Mucosa of descending colon (tissue), 3 donors: ENCODE data around the gene TMEM41A. TPM values are rescaled to one million over a fixed set of nuclear protein-coding genes. Genes with fewer than 3 reads are reported as not detected.

Experiments used
- ATAC-seq: fragments of 200-7000 bp; cut with Tn5 transposase; one replicate; pipeline ENCODE4 v1.9.1; 2020; ENCODE audit warnings: mild to moderate bottlenecking, moderate library complexity
- DNase-seq, 3 donors: peaks; one replicate each; pipeline ENCODE4 v3.0.0-alpha.2; 2020
- H3K36me3 ChIP-seq: fragments of 200-600 bp; one replicate; pipeline ENCODE4 v1.8.0; 2021; ENCODE audit warnings: low read depth, mild to moderate bottlenecking
- H3K4me1 ChIP-seq: fragments of 200-600 bp; one replicate; pipeline ENCODE4 v1.8.0; 2021; ENCODE audit warnings: low read depth, mild to moderate bottlenecking
- H3K4me3 ChIP-seq: fragments of 200-600 bp; one replicate; pipeline ENCODE4 v1.8.0; 2021; ENCODE audit warnings: mild to moderate bottlenecking
- H3K9me3 ChIP-seq: fragments of 200-600 bp; one replicate; pipeline ENCODE4 v1.8.0; 2021; ENCODE audit warnings: mild to moderate bottlenecking
- intact Hi-C, 2 donors: fragments of 100-400 bp; cut with DNase I in 1 of 2; cut with micrococcal nuclease in 1 of 2; formaldehyde crosslinking; loops; one replicate each; pipeline versions ENCODE4 v1.11.0 to v1.11.1; 2022; cut with DNase I, micrococcal nuclease
- total RNA-seq, 3 donors: library from RNA; stranded (reverse); fragmentation: NEBNext Ultra II Directional in 2 of 3; extraction: Animal tissue kit (Norgen Biotek cat#: 25700) in 2 of 3; gene quantifications; one replicate each; pipeline versions ENCODE4 v1.2.1 to v1.2.4, GENCODE V29; 2021 to 2023
- TF ChIP-seq, protein P1 (sequence below): fragments of 200-600 bp; IDR thresholded peaks from one replicate; pipeline ENCODE4 v1.8.0; 2022; ENCODE audit warnings: antibody characterized with exemption, mild to moderate bottlenecking
- donor health status: DM: no; HTN: no; CAD: no; lungs with moderate emphysema.
- donor health status: DM: no; HTN: no; CAD: no.
- donor health status: DM: no; HTN: yes; CAD: no.

TMEM41A gene
- total RNA-seq, 3 donors from 2014 or later, result 13.1 to 14.4 (median 14.4) TPM

DNA sequence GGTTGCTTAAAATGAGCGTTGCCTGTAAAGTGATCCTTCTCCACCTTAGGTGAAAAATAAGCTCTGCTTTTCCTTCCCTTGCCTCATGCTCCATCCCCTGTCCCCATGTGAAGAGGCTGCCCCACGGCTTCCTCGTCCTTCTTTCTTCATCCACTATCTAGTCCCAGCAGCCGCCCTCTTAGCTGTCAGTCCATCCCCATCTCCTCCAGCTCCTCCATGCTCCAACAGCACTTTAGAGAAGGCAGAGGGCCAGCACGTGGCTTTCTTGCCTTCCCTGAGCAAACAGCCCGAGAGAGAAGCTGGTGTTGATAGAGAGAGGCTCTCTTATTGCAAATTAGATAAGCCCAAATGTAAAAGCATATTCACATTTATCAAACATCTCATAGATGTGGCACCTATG, 9.0 kb upstream of the TMEM41A start:
- Histone ChIP-seq H3K9me3 (no peaks in the 10 kb centered on the region), H3K4me1 (no peaks in the 10 kb centered on the region), H3K36me3 (no peaks in the 10 kb centered on the region), H3K4me3 (no peak overlapping the region)
- intact Hi-C loops, result no loop called here
- no peak for DNase-seq
- TF ChIP-seq, protein P1, sequence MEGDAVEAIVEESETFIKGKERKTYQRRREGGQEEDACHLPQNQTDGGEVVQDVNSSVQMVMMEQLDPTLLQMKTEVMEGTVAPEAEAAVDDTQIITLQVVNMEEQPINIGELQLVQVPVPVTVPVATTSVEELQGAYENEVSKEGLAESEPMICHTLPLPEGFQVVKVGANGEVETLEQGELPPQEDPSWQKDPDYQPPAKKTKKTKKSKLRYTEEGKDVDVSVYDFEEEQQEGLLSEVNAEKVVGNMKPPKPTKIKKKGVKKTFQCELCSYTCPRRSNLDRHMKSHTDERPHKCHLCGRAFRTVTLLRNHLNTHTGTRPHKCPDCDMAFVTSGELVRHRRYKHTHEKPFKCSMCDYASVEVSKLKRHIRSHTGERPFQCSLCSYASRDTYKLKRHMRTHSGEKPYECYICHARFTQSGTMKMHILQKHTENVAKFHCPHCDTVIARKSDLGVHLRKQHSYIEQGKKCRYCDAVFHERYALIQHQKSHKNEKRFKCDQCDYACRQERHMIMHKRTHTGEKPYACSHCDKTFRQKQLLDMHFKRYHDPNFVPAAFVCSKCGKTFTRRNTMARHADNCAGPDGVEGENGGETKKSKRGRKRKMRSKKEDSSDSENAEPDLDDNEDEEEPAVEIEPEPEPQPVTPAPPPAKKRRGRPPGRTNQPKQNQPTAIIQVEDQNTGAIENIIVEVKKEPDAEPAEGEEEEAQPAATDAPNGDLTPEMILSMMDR, result no peak
- no peak for ATAC-seq

DNA sequence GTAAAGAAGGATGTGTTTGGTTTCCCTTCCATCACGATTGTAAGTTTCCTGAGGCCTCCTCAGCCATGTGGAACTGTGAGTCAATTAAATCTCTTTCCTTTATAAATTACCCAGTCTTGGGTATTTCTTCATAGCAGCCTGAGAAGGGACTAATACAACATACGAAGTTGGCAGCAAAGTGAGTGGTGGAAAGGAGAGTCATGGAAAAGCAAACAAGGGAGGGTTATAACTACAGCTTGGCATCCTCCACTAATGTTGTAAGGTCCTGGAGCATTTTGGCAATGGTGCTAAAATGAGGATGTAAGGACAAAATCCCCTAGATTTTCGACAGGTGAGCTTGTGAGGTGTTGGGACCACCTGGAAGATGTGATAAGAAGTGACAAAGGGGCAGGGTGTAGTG, 5.8 kb upstream of the TMEM41A start:
- Histone ChIP-seq H3K4me3 (no peak overlapping the region), H3K9me3 (no peaks in the 10 kb centered on the region), H3K36me3 (no peaks in the 10 kb centered on the region), H3K4me1 (no peaks in the 10 kb centered on the region)
- intact Hi-C loops, result no loop called here
- TF ChIP-seq, protein P1, result no peak
- ATAC-seq (peak; percentile 65), DNase-seq (no peak)

DNA sequence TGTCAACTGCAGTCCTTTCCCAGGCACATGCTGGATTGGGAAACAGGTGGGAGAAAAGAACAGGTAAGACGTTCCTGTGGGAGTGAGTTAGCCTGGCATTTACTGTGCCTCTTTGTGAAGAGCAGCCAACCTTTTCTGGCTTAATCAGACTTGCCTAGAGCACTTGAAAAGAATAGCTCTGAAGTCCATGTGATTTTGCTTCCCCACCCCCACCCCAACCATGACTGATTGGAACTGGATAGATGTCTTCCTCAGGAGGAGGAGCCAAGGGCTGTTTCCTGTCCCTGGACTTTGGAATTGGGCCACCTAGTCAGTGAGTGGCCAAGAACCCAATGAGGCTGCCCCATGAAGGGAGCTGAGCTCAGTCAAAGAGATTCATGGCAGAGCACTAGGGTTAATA, 4.7 kb upstream of the TMEM41A start:
- intact Hi-C loops, result no loop called here
- DNase-seq, result peak in 2 of 3 donors; percentile 35 to 37

DNA sequence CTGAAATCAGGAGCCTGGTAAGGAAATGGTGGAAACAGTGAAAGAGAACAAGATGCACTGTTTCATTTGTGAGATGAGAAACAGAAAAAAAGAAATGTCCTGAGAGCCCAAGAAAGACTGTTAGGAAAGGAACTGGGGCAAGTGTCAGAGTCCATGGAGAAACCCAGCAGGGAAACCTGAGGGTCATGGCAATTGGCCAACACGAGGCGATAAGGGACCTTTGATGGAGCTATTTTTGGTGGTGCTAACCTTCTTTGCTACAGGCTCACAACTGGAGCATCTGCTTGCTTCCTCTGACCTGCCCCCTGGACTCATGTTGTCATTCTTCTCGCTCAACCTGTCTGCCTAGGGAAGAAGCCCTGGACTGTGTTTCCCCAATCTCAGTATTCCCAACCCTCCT, 4.2 kb upstream of the TMEM41A start:
- TF ChIP-seq, protein P1, result no peak
- no peaks in the 10 kb centered on the region for H3K36me3 ChIP-seq
- no peaks in the 10 kb centered on the region for H3K9me3 ChIP-seq
- no peaks in the 10 kb centered on the region for H3K4me1 ChIP-seq
- intact Hi-C loops, result no loop called here
- no peak overlapping the region for H3K4me3 ChIP-seq
- ATAC-seq (no peak), DNase-seq (no peak)

More for the DNA sequence above, 4.7 kb upstream of the TMEM41A start:
- TF ChIP-seq, protein P1, result no peak
- ATAC-seq, result peak; percentile 35
- H3K36me3 ChIP-seq, result no peaks in the 10 kb centered on the region
- no peaks in the 10 kb centered on the region for H3K9me3 ChIP-seq
- H3K4me3 ChIP-seq, result no peak overlapping the region
- H3K4me1 ChIP-seq, result no peaks in the 10 kb centered on the region

DNA sequence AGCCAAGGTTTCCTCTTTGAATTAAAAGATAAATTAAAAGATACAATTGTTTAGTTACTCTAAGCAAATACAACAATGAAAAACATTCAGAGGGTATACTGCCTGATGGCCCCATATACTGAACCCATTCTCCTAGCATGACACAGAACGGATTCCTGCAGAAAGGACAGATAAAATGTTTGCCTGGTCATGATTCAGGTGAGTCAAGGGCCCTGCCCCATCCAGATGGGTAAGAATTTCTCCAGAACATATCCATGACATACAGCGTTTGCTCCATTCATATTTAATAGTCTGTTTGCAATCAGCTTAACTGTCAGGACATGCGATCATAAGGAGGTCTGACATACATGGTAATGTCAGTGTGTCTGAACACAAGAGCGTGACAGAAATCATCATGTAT, 8.6 kb downstream of the TMEM41A start:
- intact Hi-C loops, result no loop called here
- TF ChIP-seq, protein P1, result no peak
- no peaks in the 10 kb centered on the region for H3K9me3 ChIP-seq
- H3K4me1 ChIP-seq, result peaks cover 7% of the 10 kb centered on the region
- DNase-seq (no peak), ATAC-seq (no peak)
- H3K4me3 ChIP-seq, result no peak overlapping the region
- no peaks in the 10 kb centered on the region for H3K36me3 ChIP-seq

DNA sequence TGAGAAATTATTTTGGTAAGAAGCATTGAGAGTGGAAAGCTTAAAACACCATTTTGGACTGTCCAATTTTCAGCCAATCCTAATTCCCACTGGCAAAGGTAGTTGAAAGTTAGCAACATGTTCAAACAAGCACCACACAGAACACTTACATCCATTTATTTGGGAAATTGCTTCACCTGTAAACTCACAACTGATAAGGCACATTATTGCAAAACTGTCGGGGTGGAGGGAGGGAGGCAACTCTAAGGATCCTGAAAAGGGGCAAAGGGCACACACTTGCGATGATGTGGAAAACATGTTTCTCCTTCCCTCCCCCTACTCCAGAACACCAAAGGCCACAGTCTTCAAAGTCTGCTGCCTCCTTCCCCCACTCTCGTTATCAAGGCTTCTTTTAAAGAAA, 9.4 kb downstream of the TMEM41A start:
- intact Hi-C loops, result no loop called here
- Histone ChIP-seq H3K9me3 (no peaks in the 10 kb centered on the region), H3K36me3 (no peaks in the 10 kb centered on the region), H3K4me1 (peaks cover 7% of the 10 kb centered on the region), H3K4me3 (no peak overlapping the region)
- ATAC-seq (peak; percentile 81), DNase-seq (no peak)
- TF ChIP-seq, protein P1, result no peak
